IMR-90 (cell line): ENCODE measurements around the gene CSRNP3. TPM values are rescaled to one million over a fixed set of nuclear protein-coding genes. Genes with fewer than 3 reads are reported as not detected.

Experiments used
- ATAC-seq: fragments of 200-7000 bp; cut with Tn5 transposase; 2 replicates; pipeline ENCODE4 v1.9.1; 2020; ENCODE audit warnings: low read depth, mild to moderate bottlenecking, moderate library complexity
- BruUV-seq: library from RNA; stranded (reverse); fragments of 400-500 nt; replicated peaks from 2 replicates; lab custom pipeline; 2021; lab: Mats Ljungman, UMichigan
- CTCF ChIA-PET: fragments of 300-600 bp; formaldehyde crosslinking; extraction: SDS; loops from one replicate; lab custom pipeline; 2021; ENCODE audit warnings: antibody characterized with exemption; lab: Yijun Ruan, JAX
- POLR2A ChIA-PET: fragments of 300-600 bp; sonication (Branson Sonifier 250); formaldehyde crosslinking; loops from one replicate; lab custom pipeline; 2022; ENCODE audit warnings: antibody characterized with exemption; ENCODE audit not compliant: unreplicated experiment; lab: Charles Lee
- DNase-seq: peaks from one replicate; pipeline ENCODE4 v3.0.0; 2013
- H2AFZ ChIP-seq: replicated peaks from 2 replicates; pipeline ENCODE3; 2013; ENCODE audit warnings: low read length, mild to moderate bottlenecking; ENCODE audit not compliant: poor library complexity
- H2AK5ac ChIP-seq: 2 replicates; pipeline ENCODE4 v1.6.1; 2013; ENCODE audit warnings: low read depth, low read length, inconsistent platforms
- H2AK9ac ChIP-seq: replicated peaks from 2 replicates; pipeline ENCODE3; 2013; ENCODE audit warnings: mild to moderate bottlenecking, low read depth, low read length, moderate library complexity; ENCODE audit not compliant: poor library complexity
- H2BK120ac ChIP-seq: 2 replicates; pipeline ENCODE4 v1.6.1; 2013; ENCODE audit warnings: low read depth, low read length, inconsistent platforms
- H2BK15ac ChIP-seq: 3 replicates; pipeline ENCODE4 v1.6.1; 2013; ENCODE audit warnings: low read depth, low read length, inconsistent platforms
- H2BK20ac ChIP-seq: 2 replicates; pipeline ENCODE4 v1.6.1; 2013; ENCODE audit warnings: low read depth, mild to moderate bottlenecking, inconsistent platforms, low read length, moderate library complexity
- H2BK5ac ChIP-seq: 2 replicates; pipeline ENCODE4 v1.6.1; 2013; ENCODE audit warnings: mild to moderate bottlenecking, low read depth, low read length, inconsistent platforms; ENCODE audit not compliant: poor library complexity, severe bottlenecking
- H3K14ac ChIP-seq: replicated peaks from 2 replicates; pipeline ENCODE4 v1.6.1; 2013; ENCODE audit warnings: low read depth, low read length, inconsistent platforms
- H3K18ac ChIP-seq: 2 replicates; pipeline ENCODE4 v1.6.1; 2013; ENCODE audit warnings: low read depth, low read length, control low read depth
- H3K23ac ChIP-seq: 2 replicates; pipeline ENCODE4 v1.6.1; 2013; ENCODE audit warnings: low read depth, low read length, inconsistent platforms
- H3K27ac ChIP-seq: 2 replicates; pipeline ENCODE4 v1.5.1; 2013; ENCODE audit warnings: mild to moderate bottlenecking, control low read depth, low read length; ENCODE audit not compliant: insufficient read depth
- H3K27me3 ChIP-seq: 2 replicates; pipeline ENCODE4 v1.6.1; 2013; ENCODE audit warnings: low read length; ENCODE audit not compliant: control insufficient read depth, insufficient read depth
- H3K36me3 ChIP-seq: 2 replicates; pipeline ENCODE4 v1.6.1; 2013; ENCODE audit warnings: low read length, mixed read lengths; ENCODE audit not compliant: control insufficient read depth, insufficient read depth
- H3K4ac ChIP-seq: 2 replicates; pipeline ENCODE4 v1.6.1; 2013; ENCODE audit warnings: low read depth, low read length, inconsistent platforms
- H3K4me1 ChIP-seq: 2 replicates; pipeline ENCODE4 v1.6.1; 2013; ENCODE audit warnings: low read length, mixed read lengths; ENCODE audit not compliant: control insufficient read depth, insufficient read depth
- H3K4me2 ChIP-seq: 2 replicates; pipeline ENCODE4 v1.6.1; 2013; ENCODE audit warnings: low read depth, mild to moderate bottlenecking, control low read depth, low read length, moderate library complexity
- H3K4me3 ChIP-seq: 2 replicates; pipeline ENCODE4 v1.5.1; 2013; ENCODE audit warnings: low read depth, mild to moderate bottlenecking, control low read depth, low read length, moderate library complexity; ENCODE audit not compliant: insufficient read depth
- H3K56ac ChIP-seq: 2 replicates; pipeline ENCODE4 v1.6.1; 2013; ENCODE audit warnings: low read length, inconsistent platforms; ENCODE audit not compliant: insufficient read depth; ENCODE audit errors: extremely low read depth
- H3K79me1 ChIP-seq, 2 experiments: 2 replicates each; pipeline ENCODE4 v1.6.1; 2013; ENCODE audit warnings: low read length in 2 of 2, inconsistent platforms in 1 of 2, low read depth in 1 of 2
- H3K9ac ChIP-seq: 2 replicates; pipeline ENCODE4 v1.6.1; 2013; ENCODE audit warnings: low read depth, low read length, control low read depth
- H3K9me1 ChIP-seq: 2 replicates; pipeline ENCODE4 v1.6.1; 2013; ENCODE audit warnings: low read length, inconsistent platforms; ENCODE audit not compliant: insufficient read depth
- H3K9me3 ChIP-seq: 2 replicates; pipeline ENCODE4 v1.6.1; 2013; ENCODE audit warnings: low read length; ENCODE audit not compliant: control insufficient read depth, insufficient read depth
- H4K20me1 ChIP-seq: 2 replicates; pipeline ENCODE4 v1.6.1; 2013; ENCODE audit warnings: low read length, inconsistent platforms; ENCODE audit not compliant: insufficient read depth
- H4K5ac ChIP-seq: 2 replicates; pipeline ENCODE4 v1.6.1; 2013; ENCODE audit warnings: mild to moderate bottlenecking, low read depth, low read length, control low read depth
- H4K8ac ChIP-seq, 2 experiments: 2 replicates each; pipeline ENCODE4 v1.6.1; 2013; ENCODE audit warnings: low read depth in 2 of 2, low read length in 2 of 2, control low read depth in 1 of 2, inconsistent platforms in 1 of 2
- H4K91ac ChIP-seq: 2 replicates; pipeline ENCODE4 v1.6.1; 2013; ENCODE audit warnings: low read depth, low read length, inconsistent platforms; ENCODE audit not compliant: insufficient read depth
- BHLHE40 ChIP-seq: fragments of 150-350 bp; IDR thresholded peaks from 2 replicates; pipeline ENCODE4 v1.6.1; 2016; ENCODE audit warnings: mild to moderate bottlenecking, low read depth, low read length
- CEBPB ChIP-seq: IDR thresholded peaks from 2 replicates; pipeline ENCODE4 v1.6.1; 2012; ENCODE audit warnings: low read depth, low read length, improper control_type of control experiment
- FOS ChIP-seq: fragments of 150-350 bp; IDR thresholded peaks from 2 replicates; pipeline ENCODE4 v1.6.1; 2016; ENCODE audit warnings: low read depth, low read length
- MAFK ChIP-seq: IDR thresholded peaks from 2 replicates; pipeline ENCODE4 v1.6.1; 2012; ENCODE audit warnings: low read depth, low read length, improper control_type of control experiment
- MAZ ChIP-seq: IDR thresholded peaks from 2 replicates; pipeline ENCODE4 v1.6.1; 2012; ENCODE audit warnings: low read depth, mild to moderate bottlenecking, low read length, improper control_type of control experiment, moderate library complexity, borderline replicate concordance
- MXI1 ChIP-seq: IDR thresholded peaks from 2 replicates; pipeline ENCODE4 v1.6.1; 2012; ENCODE audit warnings: low read depth, mild to moderate bottlenecking, low read length, moderate library complexity, borderline replicate concordance
- RAD21 ChIP-seq: IDR thresholded peaks from 2 replicates; pipeline ENCODE4 v1.6.1; 2012; ENCODE audit warnings: low read length, improper control_type of control experiment
- RFX5 ChIP-seq: IDR thresholded peaks from 2 replicates; pipeline ENCODE4 v1.8.0; 2012; ENCODE audit warnings: low read depth, mild to moderate bottlenecking, low read length, moderate library complexity
- SMC3 ChIP-seq: fragments of 150-350 bp; IDR thresholded peaks from 2 replicates; pipeline ENCODE4 v1.6.1; 2016; ENCODE audit warnings: low read depth, mild to moderate bottlenecking, antibody characterized with exemption, low read length, moderate library complexity
- WGBS, 2 experiments: methylation state at CpG; one replicate each; pipeline versions ENCODE4 v1.1.5 to v1.1.7; 2013; ENCODE audit warnings: missing lambda C conversion rate in 2 of 2; ENCODE audit not compliant: insufficient read length in 1 of 2; ENCODE audit errors: extremely low coverage in 2 of 2; 5-methylcytosine and 5-hydroxymethylcytosine counted together
- dilution Hi-C: fragments of 300-500 bp; cut with HindIII; formaldehyde crosslinking; loops from one replicate; pipeline ENCODE4 v1.14.3; 2018; ENCODE audit warnings: low sequenced_read_pairs; ENCODE audit not compliant: unreplicated experiment
- in situ Hi-C: fragments of 300-500 bp; cut with MboI; formaldehyde crosslinking; loops from 3 replicates; pipeline ENCODE4 v1.14.3; 2019; ENCODE audit warnings: low sequenced_read_pairs, inconsistent platforms, mixed read lengths
- intact Hi-C: fragments of 100-400 bp; cut with micrococcal nuclease; formaldehyde crosslinking; loops from 2 replicates; pipeline ENCODE4 v1.10.0; 2022
- polyA plus RNA-seq, 3 experiments: library from polyadenylated mRNA; depleted of rRNA; stranded (reverse); fragments of >200 nt; gene quantifications; 2 replicates each; pipeline ENCODE4 v1.2.3, GENCODE V29; 2012; ENCODE audit warnings: low replicate concordance in 1 of 3
- total RNA-seq: library from RNA; depleted of rRNA; stranded (reverse); fragments of >200 nt; gene quantifications from 2 replicates; pipeline ENCODE4 v1.2.3, GENCODE V29; 2012
- TF ChIP-seq, protein P1 (sequence below): fragments of 150-350 bp; IDR thresholded peaks from 2 replicates; pipeline ENCODE4 v1.6.1; 2016; ENCODE audit warnings: low read depth, mild to moderate bottlenecking, low read length, moderate library complexity, borderline replicate concordance

Gene CSRNP3
- total and polyA plus RNA-seq, 2 of the 4 experiments (the other 2 are of a cell fraction) = 0.21 to 0.72 TPM

DNA sequence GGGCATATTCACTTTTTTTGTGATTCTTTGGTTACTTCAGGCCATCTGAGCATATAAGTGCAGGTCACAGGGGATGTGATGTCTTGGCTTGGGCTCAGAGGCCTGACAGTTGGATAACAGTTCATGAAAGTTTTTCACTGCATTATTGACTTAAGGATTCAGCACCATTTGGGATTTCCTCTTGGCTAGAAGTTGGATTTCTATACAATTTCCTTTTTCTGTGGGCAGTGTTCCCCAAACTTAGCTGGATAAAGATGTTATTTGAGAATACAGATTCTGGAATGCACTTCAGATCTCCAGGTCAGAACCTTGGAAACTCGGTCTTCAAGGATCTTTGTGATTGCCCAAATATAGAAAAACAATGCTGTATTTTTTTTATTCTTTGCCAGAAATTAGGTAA is 246.6 kb downstream of the CSRNP3 start:
- no TSS peak for BruUV-seq

More for the DNA sequence above, 246.6 kb downstream of the CSRNP3 start:
- H3K56ac ChIP-seq = no peak overlapping the region
- DNase-seq = no peak
- H3K36me3 ChIP-seq = no peaks in the 10 kb centered on the region
- H3K79me1 ChIP-seq = no peaks in the 10 kb centered on the region
- no peak overlapping the region for H4K8ac ChIP-seq
- H3K9me3 ChIP-seq = no peaks in the 10 kb centered on the region
- no peak overlapping the region for H2BK15ac ChIP-seq
- intact Hi-C loops (no loop called here), dilution Hi-C loops (no loop called here), in situ Hi-C loops (no loop called here)
- no peak overlapping the region for H3K4ac ChIP-seq
- H2BK20ac ChIP-seq = no peak overlapping the region
- H4K91ac ChIP-seq = no peak overlapping the region
- no peak overlapping the region for H3K14ac ChIP-seq
- H3K23ac ChIP-seq = no peak overlapping the region
- ChIA-PET POLR2A (no interaction called here), CTCF (no interaction called here)
- no peak overlapping the region for H3K9ac ChIP-seq
- no peaks in the 10 kb centered on the region for H4K20me1 ChIP-seq
- H3K4me2 ChIP-seq = no peak overlapping the region
- H3K9me1 ChIP-seq = 0 out of 2 replicates have a peak, but pooled peaks cover 1% of the 10 kb centered on the region
- no peak for TF ChIP-seq CEBPB
- TF ChIP-seq RAD21 = no peak
- TF ChIP-seq MAZ = no peak
- TF ChIP-seq BHLHE40 = no peak
- TF ChIP-seq SMC3 = no peak
- TF ChIP-seq MXI1 = no peak
- TF ChIP-seq, protein P1, sequence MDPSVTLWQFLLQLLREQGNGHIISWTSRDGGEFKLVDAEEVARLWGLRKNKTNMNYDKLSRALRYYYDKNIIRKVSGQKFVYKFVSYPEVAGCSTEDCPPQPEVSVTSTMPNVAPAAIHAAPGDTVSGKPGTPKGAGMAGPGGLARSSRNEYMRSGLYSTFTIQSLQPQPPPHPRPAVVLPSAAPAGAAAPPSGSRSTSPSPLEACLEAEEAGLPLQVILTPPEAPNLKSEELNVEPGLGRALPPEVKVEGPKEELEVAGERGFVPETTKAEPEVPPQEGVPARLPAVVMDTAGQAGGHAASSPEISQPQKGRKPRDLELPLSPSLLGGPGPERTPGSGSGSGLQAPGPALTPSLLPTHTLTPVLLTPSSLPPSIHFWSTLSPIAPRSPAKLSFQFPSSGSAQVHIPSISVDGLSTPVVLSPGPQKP = no peak
- TF ChIP-seq RFX5 = no peak
- TF ChIP-seq FOS = no peak
- TF ChIP-seq MAFK = no peak
- H3K4me3 ChIP-seq = no peak overlapping the region
- no peaks in the 10 kb centered on the region for H3K4me1 ChIP-seq
- H3K27ac ChIP-seq = no peak overlapping the region
- no peak overlapping the region for H3K18ac ChIP-seq
- H2AK9ac ChIP-seq = no peak overlapping the region
- no peak for ATAC-seq
- WGBS, 2 experiments = no CpG with 5 or more reads among the region's 1 CpG
- H2BK120ac ChIP-seq = no peak overlapping the region
- no peak overlapping the region for H2AFZ ChIP-seq
- no peaks in the 10 kb centered on the region for H3K27me3 ChIP-seq
- no peak overlapping the region for H2BK5ac ChIP-seq
- H4K5ac ChIP-seq = no peak overlapping the region
- no peak overlapping the region for H2AK5ac ChIP-seq
